Transverse colon (tissue), 4 donors: ENCODE data around the gene LRRC4C.

Experiments used
- CTCF ChIP-seq, 5 experiments: fragments of 200-600 bp in 3 of 5; fragments of 450-650 bp in 2 of 5; sonication (generic) in 3 of 5; IDR thresholded peaks; 1 replicate in 2 of 5; 2 replicates in 3 of 5; pipeline ENCODE4 v1.5.1; 2016 to 2017; ENCODE audit warnings: antibody characterized with exemption in 5 of 5, inconsistent platforms in 3 of 5, mild to moderate bottlenecking in 2 of 5, moderate library complexity in 1 of 5
- EP300 ChIP-seq: sonication (generic); formaldehyde crosslinking; IDR thresholded peaks from one replicate; pipeline ENCODE4 v1.6.1; 2017; ENCODE audit warnings: antibody characterized with exemption, low read depth
- POLR2A ChIP-seq: fragments of 450-650 bp; IDR thresholded peaks from one replicate; pipeline ENCODE4 v1.6.1; 2016; ENCODE audit warnings: antibody characterized with exemption, mild to moderate bottlenecking, moderate library complexity
- POLR2AphosphoS5 ChIP-seq, 3 donors: sonication (generic); formaldehyde crosslinking; IDR thresholded peaks; one replicate each; pipeline ENCODE4 v1.6.1; 2016; ENCODE audit warnings: antibody characterized with exemption in 3 of 3

DNA sequence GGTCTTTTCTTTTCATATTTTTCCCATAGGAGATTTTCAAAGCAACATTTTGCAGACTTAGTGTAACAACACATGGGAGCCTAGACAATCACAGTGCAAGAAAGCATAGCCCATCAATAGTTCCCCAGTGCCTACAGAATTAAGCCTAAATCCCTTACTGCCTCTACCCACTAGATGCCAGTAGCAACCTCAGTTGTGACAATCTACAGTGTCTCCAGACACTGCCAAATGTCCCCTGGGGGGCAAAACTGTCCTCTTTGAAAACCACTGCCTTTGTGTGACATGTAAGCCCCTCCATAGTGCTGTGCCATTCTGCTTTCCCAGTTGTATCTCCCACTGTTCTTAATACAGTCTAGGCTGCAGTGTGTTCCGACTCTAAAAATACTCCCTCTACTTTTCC is 1329.0 kb downstream of the LRRC4C start:
- TF ChIP-seq CTCF (IDR thresholded peaks at IDR 0.05): no peak
- TF ChIP-seq POLR2A: no peak
- no peak for TF ChIP-seq POLR2AphosphoS5 (IDR thresholded peaks at IDR 0.05)
- no peak for TF ChIP-seq EP300
